HG02970 (cell line): ENCODE results near the gene SPTLC2.

Experiments used
- ATAC-seq: cut with Tn5 transposase; IDR thresholded peaks from one replicate; pipeline ENCODE4 v1.9.1; 2021; ENCODE audit warnings: mild to moderate bottlenecking, moderate library complexity, moderate number of reproducible peaks; ENCODE audit not compliant: unreplicated experiment, low FRiP score

Gene SPTLC2

GRCh38 chr14:77475432-77476115, 140.9 kb downstream of the SPTLC2 start:
- ATAC-seq, result no peak

GRCh38 chr14:77474479-77475177, 141.8 kb downstream of the SPTLC2 start:
- no peak for ATAC-seq

GRCh38 chr14:77473921-77474320, 142.5 kb downstream of the SPTLC2 start:
- ATAC-seq, result no peak

GRCh38 chr14:77470224-77470870, 146.1 kb downstream of the SPTLC2 start:
- ATAC-seq, result no peak

- ATAC-seq, result no peak
Observed at GRCh38 chr14:77469539-77469938, 146.9 kb downstream of the SPTLC2 start.

- no peak for ATAC-seq
Observed at GRCh38 chr14:77469067-77469505, 147.4 kb downstream of the SPTLC2 start.

GRCh38 chr14:77467801-77468200, 148.6 kb downstream of the SPTLC2 start:
- ATAC-seq, result no peak

- ATAC-seq, result no peak
Observed at GRCh38 chr14:77459072-77459723, 157.2 kb downstream of the SPTLC2 start.

GRCh38 chr14:77458249-77458950, 158.0 kb downstream of the SPTLC2 start:
- peak; percentile 14 for ATAC-seq

GRCh38 chr14:77457522-77458248, 158.8 kb downstream of the SPTLC2 start, which contains the start of the genes AHSA1 and VIPAS39:
Gene AHSA1 (plus strand): TSS chr14:77458093. CDS start chr14:77458190, 97 bp downstream.
Gene VIPAS39 (minus strand): TSS chr14:77457601. CDS start chr14:77454102, 3,499 bp downstream.
- peak; percentile 90 for ATAC-seq

- ATAC-seq, result no peak
Observed at GRCh38 chr14:77457115-77457521, 159.3 kb downstream of the SPTLC2 start.
